Colon (tissue), 2 donors: ENCODE results near the gene DEGS2.
"Not testable (repeated sequence)": the region's sequence is repeated elsewhere in the genome, so short reads cannot be mapped to it uniquely, and the experiment has no call there.

Source experiments
- FAIRE-seq: peaks from 2 replicates; lab custom pipeline; 2012; peaks lifted over from hg19 to GRCh38; lab: Jason Lieb, UNC
- donor health status: control.
- donor health status: control.

The DEGS2 gene

DNA sequence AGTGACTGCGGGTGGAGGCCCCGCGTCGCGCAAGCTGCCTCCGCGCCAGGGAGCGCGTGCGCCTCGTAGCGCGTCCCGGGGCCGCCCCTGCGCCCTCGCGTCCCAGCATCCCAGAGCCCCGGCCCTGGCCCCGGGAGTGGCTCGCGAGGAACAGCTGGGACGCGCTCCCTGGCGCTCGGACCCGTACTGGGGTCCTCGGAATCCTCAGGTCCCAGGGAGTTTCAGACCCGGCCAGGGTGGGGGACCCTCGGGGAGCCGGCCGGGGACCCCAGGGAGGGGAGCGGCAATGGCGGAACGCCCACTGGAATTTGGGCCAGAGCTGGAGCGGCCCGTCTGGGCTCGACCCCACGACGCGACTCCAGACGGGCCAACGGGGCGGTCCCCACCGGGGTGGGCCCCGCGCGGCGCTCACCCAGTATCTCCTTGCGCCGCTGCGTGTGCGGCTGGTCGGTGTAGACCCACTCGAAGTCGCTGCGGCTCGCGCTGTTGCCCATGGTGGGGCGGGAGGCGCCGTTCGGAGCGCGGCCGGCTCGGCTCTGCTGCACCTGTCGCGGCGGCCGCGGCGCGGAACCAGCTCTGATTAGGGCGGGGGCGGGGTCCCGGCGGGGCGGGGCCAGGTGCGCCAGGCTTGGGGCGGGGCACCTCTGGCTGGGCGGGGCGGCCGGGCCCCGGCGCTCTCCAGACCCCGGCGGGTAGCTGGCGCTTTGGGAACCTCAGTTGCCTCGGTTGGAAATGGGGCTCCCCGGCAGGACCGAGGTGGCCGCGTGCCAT, at the start of gene DEGS2:
TSS of gene DEGS2 (minus strand) at position 552 of the 771 bp plus-strand sequence. CDS start at position 494, 58 bp downstream.
- no peak for FAIRE-seq

DNA sequence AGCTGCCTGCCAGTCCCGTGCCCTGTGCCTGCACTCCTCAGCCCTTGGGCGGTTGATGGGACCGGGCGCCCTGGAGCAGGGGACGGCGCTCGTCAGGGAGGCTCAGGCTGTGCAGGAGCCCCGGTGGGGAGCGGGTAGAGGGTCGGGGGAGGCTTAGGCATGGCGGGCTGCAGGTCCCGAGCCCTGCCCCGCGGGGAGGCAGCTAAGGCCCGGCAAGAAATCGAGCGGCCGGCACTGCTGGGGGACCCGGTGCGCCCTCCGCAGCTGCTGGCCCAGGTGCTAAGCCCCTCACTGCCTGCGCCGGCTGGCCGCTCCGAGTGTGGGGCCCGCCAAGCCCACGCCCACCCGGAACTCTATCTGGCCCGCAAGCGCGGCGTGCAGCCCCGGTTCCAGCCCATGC, 48.7 kb upstream of the DEGS2 start:
- FAIRE-seq, result not testable (repeated sequence)

- FAIRE-seq, result not testable (repeated sequence)
Measured at GRCh38 chr14:100207588-100207987, 48.1 kb upstream of the DEGS2 start.

DNA sequence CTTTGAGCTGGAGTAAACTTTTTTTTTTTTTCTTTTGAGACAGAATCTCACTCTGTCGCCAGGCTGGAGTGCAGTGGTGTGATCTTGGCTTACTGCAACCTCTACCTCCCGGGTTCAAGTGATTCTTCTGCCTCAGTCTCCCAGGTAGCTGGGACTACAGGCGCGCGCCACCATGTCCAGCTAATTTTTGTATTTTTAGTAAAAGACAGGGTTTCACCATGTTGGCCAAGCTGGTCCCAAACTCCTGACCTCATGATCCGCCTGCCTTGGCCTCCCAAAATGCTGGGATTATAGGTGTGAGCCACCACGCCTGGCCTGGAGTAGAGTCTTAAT, 45.4 kb upstream of the DEGS2 start:
- FAIRE-seq, result not testable (repeated sequence)

- FAIRE-seq, result no peak
Measured at GRCh38 chr14:100203962-100204834, 44.8 kb upstream of the DEGS2 start.

- no peak for FAIRE-seq
Measured at GRCh38 chr14:100203146-100203545, 43.7 kb upstream of the DEGS2 start.

GRCh38 chr14:100202712-100203111, 43.3 kb upstream of the DEGS2 start:
- FAIRE-seq, result no peak

DNA sequence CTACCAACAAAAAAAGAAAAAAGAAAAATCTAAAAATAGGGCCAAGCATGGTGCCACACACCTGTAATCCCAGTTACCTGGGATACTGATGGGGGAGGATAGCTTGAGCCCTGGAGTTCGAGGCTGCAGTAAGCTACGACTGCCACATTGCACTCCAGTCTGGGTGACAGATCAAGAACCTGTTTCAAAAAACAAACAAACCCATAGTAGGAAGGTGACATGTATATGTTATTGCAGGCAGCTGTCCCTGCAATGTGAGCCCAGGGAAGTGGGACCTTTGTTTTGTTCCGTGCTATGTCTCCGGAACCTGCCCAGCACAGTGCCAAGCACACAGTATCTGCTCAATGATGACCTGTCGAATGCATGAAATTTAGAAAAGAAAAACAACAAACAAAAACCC, 42.3 kb upstream of the DEGS2 start:
- FAIRE-seq, result no peak

DNA sequence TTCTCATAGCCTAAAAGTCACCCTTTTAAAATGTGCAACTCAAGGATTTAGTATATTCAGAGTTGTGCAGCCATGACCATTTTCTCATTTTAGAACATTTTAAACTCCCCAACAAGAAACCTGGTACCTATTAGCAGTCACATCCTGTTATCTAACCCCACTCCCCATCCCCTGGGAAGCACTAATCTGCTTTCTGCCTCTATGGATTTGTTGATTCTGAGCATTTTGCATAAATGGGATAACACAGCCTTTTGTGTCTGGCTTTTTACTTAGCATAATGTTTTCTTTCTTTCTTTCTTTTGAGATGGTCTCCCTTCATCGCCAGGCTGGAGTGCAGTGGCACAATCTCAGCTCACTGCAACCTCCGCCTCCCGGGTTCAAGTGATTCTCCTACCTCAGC, 40.9 kb upstream of the DEGS2 start:
- no peak for FAIRE-seq

DNA sequence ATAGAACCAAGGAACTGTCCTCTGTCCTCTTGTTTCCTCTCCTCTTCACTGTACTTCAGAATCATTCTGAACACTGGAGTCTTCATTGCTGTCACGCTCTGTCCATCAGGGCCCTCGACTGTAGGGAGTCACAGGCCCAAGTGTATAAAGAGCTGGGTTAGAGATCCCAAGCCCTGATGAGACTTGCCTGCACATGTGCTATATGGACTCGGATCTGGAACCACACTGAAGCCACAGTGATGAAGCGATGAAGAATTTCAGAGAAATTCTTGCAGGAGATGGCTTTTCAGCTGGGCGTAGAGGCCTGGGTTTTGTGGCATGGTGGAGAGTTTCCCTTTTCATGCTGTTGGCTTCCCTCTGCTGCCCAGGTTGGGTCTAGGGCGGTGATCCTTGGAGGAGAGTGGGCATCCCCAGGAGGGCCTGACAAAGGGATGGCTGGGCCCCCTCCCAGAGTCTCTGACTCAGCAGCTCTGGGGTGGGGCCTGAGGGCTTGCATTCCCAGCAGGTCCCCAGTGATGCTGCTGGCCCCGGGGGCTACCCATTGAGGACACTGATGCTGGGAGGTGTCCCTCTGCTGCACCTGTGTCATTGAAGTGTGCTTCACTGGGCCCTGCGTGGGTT, 39.9 kb upstream of the DEGS2 start:
- no peak for FAIRE-seq

DNA sequence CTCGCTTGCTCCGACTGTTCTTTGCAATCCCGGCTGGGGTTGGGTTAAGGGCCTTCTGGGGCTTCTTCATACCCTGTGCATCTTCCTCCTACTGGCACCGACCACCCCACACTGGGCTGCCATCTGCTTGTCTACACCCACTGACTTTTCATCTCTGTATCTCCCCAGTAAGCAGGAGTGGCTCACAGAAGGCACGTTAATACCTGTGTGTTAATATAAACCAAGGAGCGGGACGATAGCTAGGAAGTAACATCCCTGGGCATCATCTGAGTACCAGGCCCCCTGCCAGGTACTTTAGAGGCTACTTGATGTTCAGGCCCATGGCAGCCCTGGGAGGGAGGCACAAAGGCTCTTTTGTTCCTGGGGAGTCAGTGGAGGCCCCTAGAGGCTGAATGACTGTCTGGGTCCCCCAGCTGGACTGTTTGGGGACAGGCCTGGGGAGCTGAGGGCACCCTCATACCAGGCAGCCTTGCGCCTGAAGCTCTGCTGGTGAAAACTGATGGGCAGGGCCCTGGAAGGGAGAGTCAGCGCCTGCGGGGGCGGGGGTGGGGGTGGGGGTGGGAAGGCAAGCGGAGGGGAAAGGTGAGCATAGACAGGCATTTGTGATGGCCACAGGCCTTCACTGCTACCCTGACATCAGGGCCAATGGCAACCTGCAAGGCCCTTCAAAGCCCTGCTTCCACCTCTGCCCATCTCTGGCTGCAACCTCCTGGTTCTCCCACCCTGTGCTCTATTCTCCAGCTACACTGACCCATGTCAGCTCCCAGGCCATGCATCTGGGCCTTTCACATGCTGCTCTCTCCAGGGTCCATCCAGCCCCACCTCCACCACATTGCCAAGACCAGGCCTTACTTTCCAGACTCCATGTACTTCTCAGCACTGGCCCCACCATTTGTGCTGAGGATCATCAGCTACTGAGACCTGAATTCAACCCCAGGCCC, 34.2 kb upstream of the DEGS2 start:
- FAIRE-seq, result no peak

DNA sequence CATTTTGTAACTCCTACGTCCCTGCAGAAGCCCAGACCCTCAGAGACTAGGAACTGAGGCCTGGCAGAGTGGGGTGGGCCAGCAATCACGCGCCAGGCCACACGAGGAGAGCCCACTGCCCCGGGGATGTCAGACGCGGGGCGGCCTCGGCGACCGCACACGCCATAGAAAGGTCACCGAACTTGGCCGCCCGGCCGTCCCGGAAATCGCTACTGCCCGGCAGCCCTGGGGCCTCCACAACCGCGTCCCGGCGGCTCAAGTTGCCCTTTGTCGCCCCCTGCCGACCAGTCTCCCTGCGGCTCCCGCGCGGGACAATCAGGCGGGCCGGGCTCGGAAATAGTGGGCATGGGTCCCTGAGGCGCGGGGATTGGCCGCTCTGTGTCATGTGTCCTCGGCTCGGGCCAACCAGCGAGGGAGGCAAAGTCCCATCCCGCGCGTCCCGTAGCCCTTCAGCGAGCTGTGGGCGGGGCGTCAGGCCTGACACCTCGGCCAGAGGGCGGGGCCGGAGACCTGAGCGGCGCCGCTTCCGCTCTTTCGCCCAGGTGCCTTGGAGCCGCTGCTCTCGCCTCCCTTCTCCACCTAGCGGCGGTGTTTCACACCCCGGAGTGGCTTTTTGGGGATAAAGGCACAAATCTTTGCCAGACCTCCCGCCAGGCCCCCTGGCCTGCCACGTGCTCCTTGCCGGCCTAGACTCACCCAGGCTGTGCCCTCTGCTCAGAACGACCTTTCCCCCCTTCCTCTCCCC, 33.4 kb upstream of the DEGS2 start:
- FAIRE-seq, result peak; percentile 60

DNA sequence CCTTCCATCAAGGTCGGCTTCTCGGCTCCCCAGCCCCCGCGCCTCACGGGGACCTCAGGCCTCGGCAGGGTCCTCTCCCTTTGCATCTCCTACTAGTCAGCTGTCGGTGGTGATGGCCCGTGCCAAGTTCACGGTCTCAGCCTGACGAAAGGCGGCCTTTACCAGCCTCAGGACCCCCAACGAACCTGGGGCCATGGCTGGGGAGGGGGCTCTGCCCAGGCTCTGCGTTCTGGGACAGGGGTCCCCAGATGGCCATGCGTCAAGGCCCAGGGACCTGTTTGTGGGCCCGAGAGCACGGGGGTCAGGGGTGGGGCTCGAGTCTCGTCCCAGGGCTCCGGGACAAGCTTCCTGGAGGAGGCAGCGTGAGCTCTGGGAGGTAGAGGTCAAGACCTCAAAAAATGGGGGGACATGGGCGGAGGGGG, 32.8 kb upstream of the DEGS2 start:
- no peak for FAIRE-seq

- FAIRE-seq, result no peak
Measured at GRCh38 chr14:100191584-100192249, 32.3 kb upstream of the DEGS2 start.

GRCh38 chr14:100190126-100190525, 30.7 kb upstream of the DEGS2 start:
- FAIRE-seq, result no peak

- FAIRE-seq, result no peak
Measured at GRCh38 chr14:100188392-100189030, 29.1 kb upstream of the DEGS2 start.

- no peak for FAIRE-seq
Measured at GRCh38 chr14:100187247-100187833, 27.9 kb upstream of the DEGS2 start.

GRCh38 chr14:100181876-100182551, 22.6 kb upstream of the DEGS2 start:
- not testable (repeated sequence) for FAIRE-seq

- FAIRE-seq, result not testable (repeated sequence)
Measured at GRCh38 chr14:100180671-100181070, 21.2 kb upstream of the DEGS2 start.
